Measurements from ENCODE around the gene SEPTIN11.

Gene SEPTIN11

DNA sequence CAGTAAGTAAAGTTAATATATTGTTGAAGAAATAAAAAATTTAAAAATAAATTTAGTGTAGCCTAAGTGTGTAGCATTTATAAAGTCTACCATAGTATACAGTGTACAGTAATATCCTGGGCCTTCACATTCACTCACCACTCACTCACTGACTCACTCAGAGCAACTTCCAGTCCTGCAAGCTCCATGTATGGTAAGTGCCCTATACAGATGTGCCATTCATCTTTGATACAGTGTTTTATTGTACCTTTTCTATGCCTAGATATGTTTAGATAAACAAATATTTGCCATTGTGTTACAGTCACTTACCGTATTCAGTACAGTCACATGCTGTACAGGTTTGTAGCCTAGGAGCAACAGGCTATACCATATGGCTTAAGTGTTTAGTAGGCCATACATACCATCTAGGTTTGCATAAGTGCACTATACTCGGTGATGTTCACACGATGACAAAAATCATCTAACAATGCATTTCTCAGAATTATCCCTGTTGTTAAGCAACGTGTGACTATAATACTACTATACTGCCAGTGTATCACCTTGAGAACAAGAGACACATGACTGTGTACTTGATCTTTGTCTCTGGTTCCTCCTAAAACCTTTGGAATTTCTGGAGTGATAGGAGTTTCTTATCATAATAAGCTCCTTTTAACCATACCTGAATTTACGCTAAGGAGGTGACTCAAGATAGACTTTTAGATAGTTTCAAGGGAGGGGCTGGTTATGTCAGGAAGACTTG, 25.8 kb upstream of the SEPTIN11 start:
- DNase-seq (ENCODE audit: low spot score), result no peak
- in situ Hi-C loops (cut with MboI; ENCODE audit: low pct_unique_long_range_greater_than_20kb, low sequenced_read_pairs, unreplicated experiment), result no loop called here
- TF ChIP-seq, protein P1, sequence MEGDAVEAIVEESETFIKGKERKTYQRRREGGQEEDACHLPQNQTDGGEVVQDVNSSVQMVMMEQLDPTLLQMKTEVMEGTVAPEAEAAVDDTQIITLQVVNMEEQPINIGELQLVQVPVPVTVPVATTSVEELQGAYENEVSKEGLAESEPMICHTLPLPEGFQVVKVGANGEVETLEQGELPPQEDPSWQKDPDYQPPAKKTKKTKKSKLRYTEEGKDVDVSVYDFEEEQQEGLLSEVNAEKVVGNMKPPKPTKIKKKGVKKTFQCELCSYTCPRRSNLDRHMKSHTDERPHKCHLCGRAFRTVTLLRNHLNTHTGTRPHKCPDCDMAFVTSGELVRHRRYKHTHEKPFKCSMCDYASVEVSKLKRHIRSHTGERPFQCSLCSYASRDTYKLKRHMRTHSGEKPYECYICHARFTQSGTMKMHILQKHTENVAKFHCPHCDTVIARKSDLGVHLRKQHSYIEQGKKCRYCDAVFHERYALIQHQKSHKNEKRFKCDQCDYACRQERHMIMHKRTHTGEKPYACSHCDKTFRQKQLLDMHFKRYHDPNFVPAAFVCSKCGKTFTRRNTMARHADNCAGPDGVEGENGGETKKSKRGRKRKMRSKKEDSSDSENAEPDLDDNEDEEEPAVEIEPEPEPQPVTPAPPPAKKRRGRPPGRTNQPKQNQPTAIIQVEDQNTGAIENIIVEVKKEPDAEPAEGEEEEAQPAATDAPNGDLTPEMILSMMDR (IDR thresholded peaks at IDR 0.05; ENCODE audit: extremely low read depth, insufficient read depth, missing control alignments), result no peak

DNA sequence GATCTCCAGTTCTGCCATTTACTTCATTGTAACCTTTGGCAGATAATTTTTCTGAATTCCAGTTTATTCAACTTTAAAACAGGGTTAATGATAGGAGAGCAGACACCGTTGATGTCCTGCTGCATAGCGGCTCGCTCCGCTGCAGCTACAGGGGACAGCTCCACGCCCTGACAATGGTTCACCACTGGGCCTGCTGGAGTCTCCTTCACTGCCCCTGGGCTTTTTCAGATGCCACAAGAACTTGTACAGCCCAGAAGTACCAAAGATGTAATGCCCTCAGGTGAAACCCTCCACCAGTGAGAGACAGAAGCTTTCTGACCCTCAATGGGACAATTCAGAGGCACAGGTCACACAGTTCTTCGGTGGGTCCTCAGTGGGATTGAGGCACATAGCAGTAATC, 22.7 kb upstream of the SEPTIN11 start:
- in situ Hi-C loops (cut with MboI; ENCODE audit: low pct_unique_long_range_greater_than_20kb, low sequenced_read_pairs, unreplicated experiment), result no loop called here
- no peak for DNase-seq (ENCODE audit: low spot score)
- TF ChIP-seq, protein P1 (IDR thresholded peaks at IDR 0.05; ENCODE audit: extremely low read depth, insufficient read depth, missing control alignments), result no peak

DNA sequence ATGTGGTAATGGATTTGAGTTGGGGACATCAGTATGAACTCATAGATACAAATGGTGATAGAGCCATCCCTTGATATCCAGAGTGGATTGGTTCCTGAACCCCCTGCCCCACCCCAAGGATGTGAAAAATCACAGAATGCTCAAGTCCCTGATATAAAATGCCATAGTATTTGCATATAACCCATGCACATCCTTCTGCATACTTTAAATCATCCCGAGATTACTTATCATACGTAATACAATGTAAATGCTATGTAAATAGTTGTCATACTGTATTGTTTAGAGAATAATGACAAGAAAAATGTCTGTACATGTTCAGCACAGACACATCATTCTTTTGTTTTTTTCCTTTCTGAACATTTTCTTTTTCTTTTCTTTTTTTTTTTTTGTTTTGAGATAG, 18.9 kb upstream of the SEPTIN11 start:
- in situ Hi-C loops (cut with MboI; ENCODE audit: low pct_unique_long_range_greater_than_20kb, low sequenced_read_pairs, unreplicated experiment), result no loop called here
- TF ChIP-seq, protein P1 (IDR thresholded peaks at IDR 0.05; ENCODE audit: extremely low read depth, insufficient read depth, missing control alignments), result no peak
- DNase-seq (ENCODE audit: low spot score), result no peak

DNA sequence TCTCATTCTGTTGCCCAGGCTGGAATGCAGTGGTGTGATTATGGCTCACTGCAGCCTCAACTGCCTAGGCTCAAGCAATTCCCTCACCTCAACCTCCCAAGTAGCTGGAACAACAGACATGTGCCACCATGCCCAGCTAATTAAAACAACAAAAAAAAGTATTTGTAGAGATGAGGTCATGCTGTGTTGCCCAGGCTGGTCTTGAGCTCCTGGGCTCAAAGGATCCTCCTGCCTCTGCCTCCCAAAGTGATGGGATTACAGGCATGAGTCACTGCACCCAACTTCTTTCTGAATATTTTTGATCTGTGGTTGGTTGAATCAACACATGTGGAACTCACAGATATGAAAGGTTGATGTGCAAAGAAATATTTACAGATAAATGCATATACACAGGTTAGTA, 18.5 kb upstream of the SEPTIN11 start:
- in situ Hi-C loops (cut with MboI; ENCODE audit: low pct_unique_long_range_greater_than_20kb, low sequenced_read_pairs, unreplicated experiment), result no loop called here
- DNase-seq (ENCODE audit: low spot score), result no peak
- TF ChIP-seq, protein P1 (IDR thresholded peaks at IDR 0.05; ENCODE audit: extremely low read depth, insufficient read depth, missing control alignments), result no peak

DNA sequence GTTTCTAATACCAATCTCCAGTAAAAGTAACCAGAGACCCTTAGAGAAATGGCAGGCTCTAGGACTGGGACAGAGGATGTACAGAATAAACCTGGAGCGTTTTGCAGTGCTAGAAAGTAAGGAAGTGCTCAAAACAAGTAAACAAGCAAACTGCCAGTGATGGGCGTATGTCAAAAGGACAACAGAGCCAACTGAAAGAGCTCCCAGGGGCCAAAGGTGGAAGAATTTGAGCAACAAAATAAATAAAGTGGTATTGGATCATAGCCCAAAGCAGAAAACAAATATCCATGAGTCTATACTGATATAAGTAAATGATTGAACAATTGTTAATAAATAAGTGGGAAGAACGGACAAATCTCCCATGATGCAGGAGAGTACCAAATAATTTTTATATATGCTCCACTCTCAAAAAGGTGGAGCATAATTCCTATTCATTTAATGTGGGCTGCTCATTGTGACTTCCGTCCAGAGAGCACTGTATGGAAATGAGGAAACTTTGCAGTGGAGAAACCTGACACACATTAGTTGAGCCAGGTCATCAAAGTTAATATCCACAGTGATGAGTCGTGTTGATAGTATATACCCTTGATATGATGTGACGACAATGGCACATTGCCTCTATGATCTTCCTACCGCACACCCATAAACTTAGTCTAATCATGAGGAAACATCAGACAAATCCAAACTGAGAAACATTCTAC, 17.8 kb upstream of the SEPTIN11 start:
- in situ Hi-C loops (cut with MboI; ENCODE audit: low pct_unique_long_range_greater_than_20kb, low sequenced_read_pairs, unreplicated experiment), result no loop called here
- DNase-seq (ENCODE audit: low spot score), result no peak
- TF ChIP-seq, protein P1 (IDR thresholded peaks at IDR 0.05; ENCODE audit: extremely low read depth, insufficient read depth, missing control alignments), result no peak

DNA sequence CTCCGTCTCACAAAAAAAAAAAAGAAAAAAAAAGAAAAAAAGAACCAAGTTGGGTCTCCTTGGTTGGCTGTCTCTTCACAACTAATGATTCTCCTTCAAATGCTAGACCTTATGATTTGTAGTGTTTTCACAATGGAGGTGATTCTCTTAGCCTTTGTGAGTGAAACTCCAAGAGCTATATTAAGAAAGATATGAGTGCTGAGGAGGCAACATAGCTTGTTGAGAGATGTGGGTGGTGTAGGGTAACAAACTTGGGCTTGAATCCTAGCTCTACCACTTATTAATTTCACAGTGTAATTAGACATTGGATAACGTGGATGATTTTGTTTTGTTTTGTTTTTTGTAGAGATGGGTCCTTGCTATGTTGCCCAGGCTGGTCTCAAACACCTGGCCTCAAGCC, 10.4 kb upstream of the SEPTIN11 start:
- TF ChIP-seq, protein P1 (IDR thresholded peaks at IDR 0.05; ENCODE audit: extremely low read depth, insufficient read depth, missing control alignments), result no peak
- in situ Hi-C loops (cut with MboI; ENCODE audit: low pct_unique_long_range_greater_than_20kb, low sequenced_read_pairs, unreplicated experiment), result no loop called here

More for the DNA sequence above, 10.4 kb upstream of the SEPTIN11 start:
- no peak for DNase-seq (ENCODE audit: low spot score)
